Chondrocyte (in vitro differentiated cells): ENCODE measurements around the gene SUSD4. TPM values are rescaled to one million over a fixed set of nuclear protein-coding genes. Genes with fewer than 3 reads are reported as not detected.

Experiments used
- DNase-seq: peaks from one replicate; pipeline ENCODE4 v3.0.0; 2021; ENCODE audit warnings: mixed read lengths, low spot score
- H3K27ac Mint-ChIP-seq: one replicate; pipeline ENCODE4 v1.8.0; 2021; ENCODE audit warnings: mild to moderate bottlenecking, moderate library complexity, mixed read lengths; ENCODE audit not compliant: unreplicated experiment
- H3K27me3 Mint-ChIP-seq: 2 replicates; pipeline ENCODE4 v1.8.0; 2021; ENCODE audit warnings: low read depth, mixed read lengths
- H3K36me3 Mint-ChIP-seq: 2 replicates; pipeline ENCODE4 v1.8.0; 2021; ENCODE audit warnings: low read depth, mixed read lengths
- H3K4me1 Mint-ChIP-seq: 2 replicates; pipeline ENCODE4 v1.8.0; 2021; ENCODE audit warnings: low read depth, mild to moderate bottlenecking, mixed read lengths
- H3K4me3 Mint-ChIP-seq: one replicate; pipeline ENCODE4 v1.8.0; 2021; ENCODE audit warnings: mild to moderate bottlenecking, moderate library complexity, mixed read lengths; ENCODE audit not compliant: unreplicated experiment
- H3K9me3 Mint-ChIP-seq: 2 replicates; pipeline ENCODE4 v1.8.0; 2021; ENCODE audit warnings: low read depth, mixed read lengths
- total RNA-seq: library from RNA; stranded (reverse); gene quantifications from 3 replicates; pipeline ENCODE4 v1.2.1, GENCODE V29; 2021
- TF ChIP-seq, protein P1 (sequence below): fragments of 200-600 bp; sonication (generic); IDR thresholded peaks from 2 replicates; pipeline ENCODE4 v1.5.0; 2021; ENCODE audit warnings: antibody characterized with exemption, mild to moderate bottlenecking, moderate library complexity

SUSD4 gene
- total RNA-seq, 1 donor from 2014 or later, result 0.42 TPM

DNA sequence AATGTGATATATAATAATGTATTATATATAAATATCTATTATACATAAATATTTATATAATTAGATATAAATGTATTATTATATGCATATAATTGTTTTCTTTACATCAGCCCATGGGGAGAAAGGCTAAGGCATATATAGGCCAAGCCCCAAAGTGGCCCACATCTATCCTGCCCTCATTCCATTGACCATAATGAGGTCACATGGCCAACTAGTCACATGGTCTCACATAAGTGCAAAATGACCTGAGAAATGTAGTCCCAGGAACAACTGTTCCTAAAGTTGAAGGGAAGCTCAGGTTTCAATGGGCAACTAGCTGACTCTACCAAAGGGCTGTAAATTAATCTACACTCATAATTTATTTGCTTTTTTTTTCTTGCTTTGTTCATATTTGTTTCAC, 14.8 kb upstream of the SUSD4 start:
- H3K36me3 Mint-ChIP-seq, result no peaks in the 10 kb centered on the region
- H3K27me3 Mint-ChIP-seq, result peaks cover 21% of the 10 kb centered on the region
- H3K4me1 Mint-ChIP-seq, result no peaks in the 10 kb centered on the region
- TF ChIP-seq, protein P1, sequence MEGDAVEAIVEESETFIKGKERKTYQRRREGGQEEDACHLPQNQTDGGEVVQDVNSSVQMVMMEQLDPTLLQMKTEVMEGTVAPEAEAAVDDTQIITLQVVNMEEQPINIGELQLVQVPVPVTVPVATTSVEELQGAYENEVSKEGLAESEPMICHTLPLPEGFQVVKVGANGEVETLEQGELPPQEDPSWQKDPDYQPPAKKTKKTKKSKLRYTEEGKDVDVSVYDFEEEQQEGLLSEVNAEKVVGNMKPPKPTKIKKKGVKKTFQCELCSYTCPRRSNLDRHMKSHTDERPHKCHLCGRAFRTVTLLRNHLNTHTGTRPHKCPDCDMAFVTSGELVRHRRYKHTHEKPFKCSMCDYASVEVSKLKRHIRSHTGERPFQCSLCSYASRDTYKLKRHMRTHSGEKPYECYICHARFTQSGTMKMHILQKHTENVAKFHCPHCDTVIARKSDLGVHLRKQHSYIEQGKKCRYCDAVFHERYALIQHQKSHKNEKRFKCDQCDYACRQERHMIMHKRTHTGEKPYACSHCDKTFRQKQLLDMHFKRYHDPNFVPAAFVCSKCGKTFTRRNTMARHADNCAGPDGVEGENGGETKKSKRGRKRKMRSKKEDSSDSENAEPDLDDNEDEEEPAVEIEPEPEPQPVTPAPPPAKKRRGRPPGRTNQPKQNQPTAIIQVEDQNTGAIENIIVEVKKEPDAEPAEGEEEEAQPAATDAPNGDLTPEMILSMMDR, result no peak
- H3K27ac Mint-ChIP-seq, result no peak overlapping the region
- peaks cover 17% of the 10 kb centered on the region for H3K9me3 Mint-ChIP-seq
- no peak overlapping the region for H3K4me3 Mint-ChIP-seq
- DNase-seq, result no peak

DNA sequence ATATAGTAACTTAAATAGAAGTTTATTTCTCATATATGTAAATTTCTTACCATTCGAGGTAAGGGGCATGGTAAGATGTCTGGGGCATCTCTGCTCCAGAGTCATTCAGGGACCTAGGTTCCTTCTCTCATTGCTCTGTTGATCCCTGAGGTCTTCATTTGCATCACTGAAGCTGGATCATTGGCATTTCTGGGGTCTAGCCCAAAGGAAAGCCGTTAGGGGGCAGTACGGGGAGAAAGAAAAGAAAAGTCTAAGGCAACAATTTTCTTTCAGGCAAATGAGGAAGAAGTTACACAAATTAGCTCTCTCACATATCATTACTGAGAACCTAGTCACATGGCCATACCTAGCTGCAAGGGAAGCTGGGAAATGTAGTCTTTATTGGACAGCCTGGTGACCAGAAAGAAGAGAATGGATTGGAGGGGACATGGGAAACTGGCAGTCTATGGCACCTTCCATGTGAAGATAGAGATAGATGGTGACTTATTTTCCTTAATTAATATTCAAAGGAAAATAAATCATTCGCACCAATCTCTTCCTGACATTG, 10.2 kb upstream of the SUSD4 start:
- TF ChIP-seq, protein P1, result no peak
- no peaks in the 10 kb centered on the region for H3K4me1 Mint-ChIP-seq
- peaks cover 29% of the 10 kb centered on the region for H3K27me3 Mint-ChIP-seq
- DNase-seq, result no peak
- no peak overlapping the region for H3K27ac Mint-ChIP-seq
- H3K4me3 Mint-ChIP-seq, result no peak overlapping the region
- H3K9me3 Mint-ChIP-seq, result peaks cover 25% of the 10 kb centered on the region
- peaks cover 1% of the 10 kb centered on the region for H3K36me3 Mint-ChIP-seq

DNA sequence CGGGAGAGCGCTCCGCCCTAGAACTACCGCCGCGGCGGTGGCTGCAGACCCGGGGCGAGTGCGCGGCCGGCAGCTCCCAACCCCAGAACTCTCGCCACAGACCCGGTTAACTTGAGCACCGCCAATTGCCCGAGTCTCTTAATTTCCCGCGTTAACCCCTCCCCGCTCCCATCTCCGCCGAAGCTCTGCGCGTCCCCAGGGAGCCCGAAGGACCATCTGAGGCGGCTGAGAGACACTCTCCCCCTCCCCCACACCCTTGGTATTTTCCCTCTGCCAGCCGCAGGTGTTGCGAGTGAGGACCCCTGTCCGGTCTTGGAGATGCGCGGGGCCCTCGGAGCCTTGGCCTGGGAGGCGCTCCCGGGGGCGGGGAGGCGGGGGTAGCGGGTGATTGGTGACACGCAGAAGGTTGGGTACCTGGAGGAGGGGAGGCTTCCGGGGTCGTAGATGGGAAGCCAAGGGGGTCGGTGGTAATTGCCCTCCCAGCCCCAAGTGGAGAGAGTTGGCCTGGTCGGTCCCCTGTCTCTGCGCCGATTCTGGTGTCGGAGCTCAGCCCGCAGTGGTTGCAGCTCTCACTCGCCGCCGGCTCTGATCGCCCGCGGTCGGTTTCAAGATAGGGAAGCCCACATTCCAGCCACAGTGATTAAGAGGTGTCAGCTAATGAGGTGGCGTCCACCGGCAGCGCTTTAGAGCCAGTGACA, 858 bp upstream of the SUSD4 start:
- Mint-ChIP-seq H3K4me3 (peak overlapping the region; percentile 57), H3K27me3 (peaks cover 48% of the 10 kb centered on the region), H3K36me3 (no peaks in the 10 kb centered on the region), H3K4me1 (peaks cover 14% of the 10 kb centered on the region), H3K9me3 (no peaks in the 10 kb centered on the region), H3K27ac (no peak overlapping the region)
- no peak for DNase-seq
- TF ChIP-seq, protein P1, result no peak

DNA sequence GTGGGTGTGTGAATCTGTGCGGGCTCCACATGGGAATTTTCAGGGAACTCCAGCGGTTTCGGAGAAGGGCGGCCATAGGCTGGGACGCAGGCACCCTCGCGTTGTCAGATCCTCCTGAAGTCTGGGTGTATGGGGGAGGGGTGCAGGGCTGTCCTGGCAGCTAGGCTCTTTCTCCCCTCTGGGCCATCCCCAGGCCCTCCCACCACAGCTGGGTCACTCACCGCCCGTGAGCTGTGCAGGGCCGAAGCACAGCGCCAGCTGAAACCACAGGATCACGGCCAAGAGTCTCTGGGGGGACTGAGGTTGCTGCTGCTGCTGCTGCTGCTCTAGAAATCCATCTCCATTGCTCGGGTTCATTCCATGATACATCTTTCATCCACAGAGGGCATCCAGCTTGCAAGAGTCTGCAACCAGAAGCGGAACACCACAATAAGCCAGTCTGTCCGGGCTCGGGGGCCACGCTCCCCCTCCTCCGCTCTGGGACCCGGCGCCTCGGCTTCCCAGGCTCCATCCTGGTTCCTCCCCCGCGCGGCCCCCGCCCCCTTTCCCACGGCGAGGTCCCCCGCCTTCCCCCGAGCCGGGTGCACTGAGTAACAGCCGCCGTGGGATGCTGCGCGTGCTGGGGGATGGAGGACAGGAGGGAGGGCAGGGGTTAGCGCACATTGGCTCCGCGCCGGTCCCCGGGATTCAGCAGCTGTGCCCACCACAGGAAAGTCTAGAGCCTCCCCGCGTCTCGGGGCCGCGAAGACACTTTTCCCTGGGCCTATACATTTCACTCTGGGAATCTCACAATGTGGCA, 720 bp downstream of the SUSD4 start:
- Mint-ChIP-seq H3K27me3 (peaks cover 55% of the 10 kb centered on the region), H3K27ac (no peak overlapping the region), H3K36me3 (no peaks in the 10 kb centered on the region), H3K4me1 (peaks cover 14% of the 10 kb centered on the region), H3K4me3 (peak overlapping the region; percentile 73), H3K9me3 (no peaks in the 10 kb centered on the region)
- DNase-seq, result no peak
- TF ChIP-seq, protein P1, result no peak

DNA sequence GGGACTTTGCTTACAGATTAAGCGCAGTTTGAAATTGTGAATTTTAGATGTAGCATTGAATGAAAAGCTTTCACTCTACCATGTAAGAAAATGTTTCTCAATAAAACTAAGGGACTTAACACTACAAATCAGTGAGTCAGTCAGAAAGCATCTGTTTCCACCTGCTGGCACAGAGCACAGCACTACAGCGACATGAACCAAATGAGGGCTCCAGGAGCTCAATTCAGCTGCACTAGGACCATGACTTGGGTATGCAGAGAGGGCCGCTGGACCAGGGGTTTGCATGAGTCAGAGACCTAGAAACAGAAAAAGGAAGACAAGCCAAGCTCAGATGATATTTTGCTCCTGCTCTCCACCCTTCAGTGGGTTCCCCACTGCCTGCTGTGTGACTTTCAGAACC, 5.2 kb downstream of the SUSD4 start:
- Mint-ChIP-seq H3K9me3 (no peaks in the 10 kb centered on the region), H3K4me1 (peaks cover 9% of the 10 kb centered on the region), H3K36me3 (no peaks in the 10 kb centered on the region), H3K4me3 (no peak overlapping the region), H3K27ac (no peak overlapping the region), H3K27me3 (peaks cover 67% of the 10 kb centered on the region)
- TF ChIP-seq, protein P1, result no peak
- no peak for DNase-seq
